ENCODE measurements around the gene CTNND2.

- TF ChIP-seq CTCF (tag by site-specific recombination; IDR thresholded peaks at IDR 0.05) (no peak), ZNF169 (tag by site-specific recombination; IDR thresholded peaks at IDR 0.05) (no peak)
Observed at GRCh38 chr5:11491404-11492075, 412.7 kb downstream of the CTNND2 start.
